ENCODE measurements around the gene ST8SIA1. TPM values are rescaled to one million over a fixed set of nuclear protein-coding genes. Genes with fewer than 3 reads are reported as not detected.

ST8SIA1 gene
- total and polyA plus RNA-seq, 2 of the 4 experiments (the other 2 are of a cell fraction): not detected

- ChIA-PET CTCF (interaction anchor here (1.2 kb wide), 1 partner anchor 16 kb away, joined by 3 read pairs; no protein-coding TSS in a partner anchor), POLR2A (ENCODE audit: unreplicated experiment) (no interaction called here)
- Histone ChIP-seq H3K4me3 (ENCODE audit: insufficient read depth, low read depth, low read length) (no peak overlapping the region), H2BK20ac (ENCODE audit: low read depth, low read length) (no peak overlapping the region), H3K23ac (ENCODE audit: low read depth, low read length) (no peak overlapping the region), H3K14ac (replicated peaks; ENCODE audit: low read depth, low read length) (no peak overlapping the region), H3K9me1 (ENCODE audit: insufficient read depth, low read length) (no peaks in the 10 kb centered on the region), H2BK15ac (ENCODE audit: low read depth, low read length) (no peak overlapping the region), H4K5ac (ENCODE audit: low read depth, low read length) (no peak overlapping the region), H2AFZ (replicated peaks; ENCODE audit: low read length, poor library complexity) (no peak overlapping the region), H3K79me1 (ENCODE audit: low read depth in 1 of 2, low read length in 2 of 2) (no peaks in the 10 kb centered on the region), H2AK5ac (ENCODE audit: low read depth, low read length) (no peak overlapping the region), H3K27ac (ENCODE audit: insufficient read depth, low read length) (no peak overlapping the region), H3K36me3 (ENCODE audit: control insufficient read depth, insufficient read depth, low read length) (no peaks in the 10 kb centered on the region), H4K8ac (ENCODE audit: low read depth in 2 of 2, low read length in 2 of 2) (no peak overlapping the region), H3K27me3 (ENCODE audit: control insufficient read depth, insufficient read depth, low read length) (no peaks in the 10 kb centered on the region), H3K9ac (ENCODE audit: low read depth, low read length) (no peak overlapping the region), H4K20me1 (ENCODE audit: insufficient read depth, low read length) (no peaks in the 10 kb centered on the region), H4K91ac (ENCODE audit: insufficient read depth, low read depth, low read length) (no peak overlapping the region), H3K4ac (ENCODE audit: low read depth, low read length) (no peak overlapping the region), H2BK5ac (ENCODE audit: low read depth, low read length, poor library complexity, severe bottlenecking) (no peak overlapping the region), H3K4me2 (ENCODE audit: low read depth, low read length) (no peak overlapping the region), H3K18ac (ENCODE audit: low read depth, low read length) (no peak overlapping the region), H3K56ac (ENCODE audit: extremely low read depth, insufficient read depth, low read length) (no peak overlapping the region), H2BK120ac (ENCODE audit: low read depth, low read length) (no peak overlapping the region), H3K9me3 (ENCODE audit: control insufficient read depth, insufficient read depth, low read length) (no peaks in the 10 kb centered on the region), H3K4me1 (ENCODE audit: control insufficient read depth, insufficient read depth, low read length) (no peaks in the 10 kb centered on the region), H2AK9ac (replicated peaks; ENCODE audit: low read depth, low read length, poor library complexity) (no peak overlapping the region)
- WGBS, 2 experiments (ENCODE audit: extremely low coverage in 2 of 2, insufficient read length in 1 of 2): 7% methylated on average over 4 of the region's 4 CpGs; no CpG with 5 or more reads in 1 of the 2 experiments
- ATAC-seq (ENCODE audit: low read depth): no peak
- BruUV-seq (replicated peaks): no TSS peak
- no peak for TF ChIP-seq ELK1 (IDR thresholded peaks at IDR 0.05; ENCODE audit: borderline replicate concordance, low read depth, low read length)
- TF ChIP-seq NFE2L2 (IDR thresholded peaks at IDR 0.05; ENCODE audit: low read depth, low read length): no peak
- no peak for TF ChIP-seq BHLHE40 (IDR thresholded peaks at IDR 0.05; ENCODE audit: low read depth, low read length)
- TF ChIP-seq MAFK (IDR thresholded peaks at IDR 0.05; ENCODE audit: low read depth, low read length): no peak
- no peak for TF ChIP-seq POLR2A (IDR thresholded peaks at IDR 0.05; ENCODE audit: low read depth, low read length)
- no peak for TF ChIP-seq MXI1 (IDR thresholded peaks at IDR 0.05; ENCODE audit: borderline replicate concordance, low read depth, low read length)
- no peak for TF ChIP-seq RFX5 (IDR thresholded peaks at IDR 0.05; ENCODE audit: low read depth, low read length)
- no peak for TF ChIP-seq RAD21 (IDR thresholded peaks at IDR 0.05; ENCODE audit: low read length)
- no peak for TF ChIP-seq CTCF (conservative IDR thresholded peaks at IDR 0.05; ENCODE audit: low read depth, low read length)
- TF ChIP-seq SMC3 (IDR thresholded peaks at IDR 0.05; ENCODE audit: low read depth, low read length): no peak
- TF ChIP-seq RCOR1 (IDR thresholded peaks at IDR 0.05; ENCODE audit: insufficient replicate concordance, low read length): no peak
- TF ChIP-seq MAZ (IDR thresholded peaks at IDR 0.05; ENCODE audit: borderline replicate concordance, low read depth, low read length): no peak
- TF ChIP-seq USF2 (IDR thresholded peaks at IDR 0.05; ENCODE audit: low read depth, low read length): no peak
- no peak for TF ChIP-seq CEBPB (IDR thresholded peaks at IDR 0.05; ENCODE audit: low read depth, low read length)
- no peak for TF ChIP-seq CHD1 (IDR thresholded peaks at IDR 0.05; ENCODE audit: low read depth, low read length)
- TF ChIP-seq FOS (IDR thresholded peaks at IDR 0.05; ENCODE audit: low read depth, low read length): no peak
- in situ Hi-C loops (cut with MboI; ENCODE audit: low sequenced_read_pairs) (no loop called here), intact Hi-C loops (cut with micrococcal nuclease) (no loop called here), dilution Hi-C loops (cut with HindIII; ENCODE audit: low sequenced_read_pairs, unreplicated experiment) (no loop called here)
- DNase-seq: no peak
Observed at GRCh38 chr12:22350886-22351285, 16.4 kb upstream of the ST8SIA1 start.
